Fibroblast of skin of scalp (primary cell): ENCODE results near the gene ZFHX3.

Experiments used
- DNase-seq: peaks from one replicate; pipeline ENCODE4 v3.0.0-alpha.2; 2013

Gene ZFHX3

DNA sequence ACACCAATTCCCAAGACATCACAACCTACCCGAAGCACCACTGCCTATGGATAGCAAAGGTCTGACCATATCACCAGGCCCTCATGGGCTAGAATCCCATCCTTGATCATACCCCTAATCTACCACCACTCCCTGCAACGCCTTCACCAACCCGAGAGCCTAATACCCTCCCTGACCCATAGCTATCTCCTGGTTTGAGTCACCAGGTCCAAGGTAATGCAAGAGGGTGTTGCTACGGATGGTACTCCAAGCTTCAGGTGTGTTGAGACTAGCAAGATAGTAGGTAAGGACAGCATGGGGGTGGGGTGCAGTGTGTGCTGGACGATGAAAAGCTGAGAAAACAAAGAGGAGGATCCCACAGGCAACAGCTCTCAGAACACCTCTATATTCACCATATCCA lies 258.0 kb downstream of the ZFHX3 start:
- DNase-seq: no peak

DNA sequence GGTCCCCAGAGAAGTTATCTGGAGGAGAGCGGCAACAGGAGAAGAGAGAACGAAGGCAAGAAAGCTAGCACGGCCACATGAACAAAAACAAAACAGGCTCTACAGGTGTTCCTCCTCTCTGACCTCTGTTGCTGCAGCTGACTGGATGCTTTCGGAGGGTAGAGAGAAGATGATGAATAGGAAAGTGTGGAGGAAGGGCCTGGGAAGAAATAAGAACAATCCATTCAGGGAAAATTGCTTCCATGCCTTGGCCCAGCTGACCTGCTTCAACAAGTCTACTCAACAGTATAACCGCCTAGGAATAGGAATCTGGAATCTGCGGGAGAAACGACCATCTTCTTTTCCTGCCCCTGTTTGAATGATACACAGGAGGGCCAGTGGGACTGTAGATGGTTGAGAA lies 258.5 kb downstream of the ZFHX3 start:
- no peak for DNase-seq

- no peak for DNase-seq
These were observed 259.6 kb downstream of the ZFHX3 start for GRCh38 chr16:72788269-72788809.

DNA sequence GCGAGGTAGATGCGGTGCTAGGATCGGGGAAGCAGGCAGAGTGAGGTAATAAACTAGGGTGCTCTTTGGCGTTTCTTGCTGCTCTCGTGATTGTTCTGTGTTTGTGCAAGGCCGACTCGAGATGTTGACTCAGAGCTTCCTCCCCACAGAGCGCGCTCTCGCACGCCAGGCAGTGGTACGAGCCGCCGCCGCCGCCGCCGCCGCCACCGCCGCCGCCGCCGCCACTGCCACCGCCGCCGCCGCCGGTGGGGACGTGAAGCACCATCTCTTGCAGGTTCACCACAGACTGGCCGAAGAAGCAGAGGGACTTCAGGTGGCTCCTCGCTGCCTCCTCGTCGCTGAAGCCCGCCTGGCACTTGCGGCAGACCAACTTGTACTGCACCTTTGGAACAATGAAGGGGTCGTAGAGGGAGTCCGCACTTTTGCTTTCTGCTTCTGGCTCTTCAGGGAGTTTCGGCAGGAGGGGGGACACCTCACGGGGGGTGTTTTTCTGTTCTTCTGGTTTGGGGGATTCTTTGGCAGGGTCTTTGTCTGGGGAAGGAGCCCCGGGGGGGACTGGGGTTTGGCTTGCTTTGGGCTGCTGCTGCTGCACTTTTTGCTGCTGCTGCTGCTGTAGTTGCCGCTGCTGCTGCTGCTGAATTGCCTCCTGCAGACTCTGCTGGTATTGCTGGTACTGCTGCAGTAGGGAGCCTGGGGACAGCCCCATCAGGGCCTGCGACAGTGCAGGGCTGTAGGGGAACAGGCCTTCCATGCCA lies 260.2 kb downstream of the ZFHX3 start:
- peak; percentile 92 for DNase-seq

- DNase-seq: no peak
These were observed 260.8 kb downstream of the ZFHX3 start for GRCh38 chr16:72787130-72787513.

- no peak for DNase-seq
These were observed 261.3 kb downstream of the ZFHX3 start for GRCh38 chr16:72786606-72787005.

- peak; percentile 47 for DNase-seq
These were observed 262.0 kb downstream of the ZFHX3 start for GRCh38 chr16:72785886-72786285.

GRCh38 chr16:72785171-72785570 lies 262.8 kb downstream of the ZFHX3 start:
- no peak for DNase-seq

- DNase-seq: no peak
These were observed 264.1 kb downstream of the ZFHX3 start for GRCh38 chr16:72783716-72784318.

- DNase-seq: no peak
These were observed 278.1 kb downstream of the ZFHX3 start for GRCh38 chr16:72769876-72770275.

- DNase-seq: no peak
These were observed 279.3 kb downstream of the ZFHX3 start for GRCh38 chr16:72768591-72768990.

DNA sequence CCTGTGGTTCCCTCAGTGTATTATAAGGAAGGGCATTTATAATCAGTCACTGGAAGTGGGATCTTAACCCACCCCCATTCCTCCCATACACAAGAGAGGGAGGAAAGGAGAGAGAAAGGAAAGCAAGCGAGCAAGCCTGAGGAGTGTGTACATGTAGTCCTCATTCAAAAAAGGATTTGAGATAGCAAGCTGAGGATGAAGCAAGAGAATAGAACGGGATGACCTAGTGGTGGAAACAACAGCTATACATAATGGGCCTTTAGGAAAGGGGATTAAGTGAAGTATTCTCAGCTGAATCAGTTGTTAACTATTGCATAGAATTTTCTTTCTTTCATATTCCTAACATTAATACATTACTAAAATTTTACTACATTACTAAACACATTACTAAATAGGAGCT lies 281.4 kb downstream of the ZFHX3 start:
- DNase-seq: no peak

DNA sequence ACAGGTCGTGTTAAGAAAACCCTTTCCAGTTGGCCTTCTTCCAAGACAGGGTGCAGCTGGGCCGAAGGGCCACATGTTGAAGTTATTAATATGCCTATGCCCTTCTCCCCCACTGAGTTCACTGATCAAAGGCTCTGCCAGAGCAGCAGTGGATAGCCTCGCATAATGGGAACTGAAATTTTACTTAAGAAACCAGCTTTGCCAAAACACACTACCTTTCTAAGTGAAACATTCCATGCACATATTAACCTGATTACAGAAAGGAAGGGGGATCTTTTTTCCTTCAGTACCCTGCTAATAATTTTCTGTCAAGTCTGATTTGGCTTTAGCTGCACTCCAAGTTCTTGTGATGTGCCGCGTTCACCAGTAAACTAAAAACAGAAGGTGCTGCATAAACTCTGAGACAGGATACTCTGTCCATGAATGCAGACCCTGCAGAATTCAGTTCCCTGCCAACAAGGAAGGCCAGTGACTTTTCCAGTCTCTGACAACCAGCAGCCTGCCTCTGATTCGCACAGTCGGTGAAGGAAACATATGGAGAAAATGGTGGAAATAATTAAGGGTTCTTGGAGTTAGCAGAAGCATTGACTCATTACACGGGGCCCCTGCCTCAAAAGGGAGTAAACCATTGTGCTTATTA lies 283.8 kb downstream of the ZFHX3 start:
- no peak for DNase-seq

- no peak for DNase-seq
These were observed 287.3 kb downstream of the ZFHX3 start for GRCh38 chr16:72760581-72760980.

GRCh38 chr16:72753881-72754280 lies 294.0 kb downstream of the ZFHX3 start:
- no peak for DNase-seq

- no peak for DNase-seq
These were observed 295.8 kb downstream of the ZFHX3 start for GRCh38 chr16:72752004-72752695.

DNA sequence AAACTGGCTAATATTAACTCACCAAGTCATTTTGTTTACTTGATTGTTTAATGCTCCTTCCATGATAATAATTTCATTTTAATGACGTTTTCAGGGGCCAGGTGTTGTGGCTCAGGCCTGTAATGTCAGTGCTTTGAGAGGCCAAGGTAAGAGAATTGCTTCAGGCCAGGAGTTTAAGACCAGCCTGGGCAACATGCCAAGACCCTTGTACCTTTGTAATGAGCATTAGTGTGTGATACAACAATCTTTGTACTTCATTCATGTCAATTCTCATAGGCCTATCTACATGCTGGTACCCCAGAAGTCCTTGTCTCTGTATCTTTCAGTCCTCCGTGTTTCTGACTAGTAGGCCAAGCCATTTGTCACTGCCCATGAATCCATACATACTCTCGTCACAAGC lies 296.9 kb downstream of the ZFHX3 start:
- DNase-seq: no peak

DNA sequence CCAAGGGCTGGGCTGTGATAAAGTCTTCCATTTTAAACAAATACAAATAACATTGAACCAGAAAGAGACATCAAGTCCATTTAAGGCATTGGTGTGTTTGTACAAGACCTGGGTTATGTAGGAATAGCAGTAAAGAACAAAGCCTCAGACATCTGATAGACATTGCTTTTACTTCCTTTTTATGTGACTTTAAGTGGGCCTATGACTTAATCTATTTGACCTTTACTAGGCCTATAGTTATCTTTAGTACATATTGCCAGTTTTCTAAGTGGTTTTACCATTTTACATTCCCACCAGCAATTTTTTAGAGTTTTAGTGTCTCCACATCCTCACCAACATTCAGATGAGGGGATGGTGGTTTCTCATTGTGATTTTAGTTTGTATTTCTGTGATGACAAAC lies 298.8 kb downstream of the ZFHX3 start:
- no peak for DNase-seq

GRCh38 chr16:72744076-72744793 lies 303.7 kb downstream of the ZFHX3 start:
- no peak for DNase-seq

DNA sequence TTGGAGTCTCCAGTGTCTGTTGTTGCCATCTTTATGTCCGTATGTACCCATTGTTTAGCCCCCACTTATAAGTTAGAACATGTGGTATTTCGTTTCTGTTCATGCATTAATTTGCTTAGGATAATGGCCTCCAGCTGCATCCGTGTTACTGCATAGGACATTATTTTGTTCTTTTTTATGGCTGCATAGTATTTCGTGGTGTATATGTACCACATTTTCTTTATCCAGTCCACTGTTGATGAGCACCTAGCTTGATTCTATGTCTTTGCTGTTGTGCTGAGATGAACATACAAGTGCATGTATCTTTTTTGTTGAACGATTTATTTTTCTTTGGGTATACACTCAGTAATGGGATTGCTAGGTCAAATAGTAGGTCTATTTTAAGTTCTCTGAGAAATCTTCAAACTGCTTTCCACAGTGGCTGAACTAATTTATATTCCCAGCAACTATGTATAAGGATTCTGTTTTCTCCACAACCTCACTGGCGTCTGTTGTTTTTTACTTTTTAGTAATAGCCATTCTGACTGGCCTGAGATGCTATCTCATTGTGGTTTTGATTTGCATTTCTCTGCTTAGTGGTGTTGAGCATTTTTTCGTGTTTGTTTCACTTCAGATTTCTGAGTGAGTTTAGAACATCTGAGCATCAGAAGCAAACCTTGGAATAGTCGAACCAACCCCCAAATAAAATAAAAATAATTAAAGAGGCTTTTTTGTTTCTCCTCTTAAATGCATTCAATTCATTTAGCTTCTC lies 304.7 kb downstream of the ZFHX3 start:
- DNase-seq: no peak

DNA sequence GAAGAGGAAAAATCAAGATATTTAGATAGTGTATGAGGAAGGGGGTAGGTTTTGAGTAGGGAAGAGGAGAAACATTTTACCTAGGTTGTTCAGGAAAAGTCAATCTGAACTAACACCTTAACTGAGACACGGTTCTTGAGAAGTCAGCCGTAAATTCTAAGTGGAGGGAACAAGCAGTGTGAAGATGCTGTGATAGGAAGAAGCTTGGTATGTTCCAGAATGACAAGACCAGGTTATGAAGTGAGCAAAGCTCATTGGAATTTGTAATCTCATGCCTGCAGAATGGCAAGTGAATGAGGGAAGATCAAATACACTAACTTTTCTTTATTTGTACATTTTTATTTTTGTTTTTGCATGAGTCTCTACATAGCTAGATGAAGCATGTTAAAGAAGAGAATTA lies 307.6 kb downstream of the ZFHX3 start:
- peak; percentile 23 for DNase-seq

DNA sequence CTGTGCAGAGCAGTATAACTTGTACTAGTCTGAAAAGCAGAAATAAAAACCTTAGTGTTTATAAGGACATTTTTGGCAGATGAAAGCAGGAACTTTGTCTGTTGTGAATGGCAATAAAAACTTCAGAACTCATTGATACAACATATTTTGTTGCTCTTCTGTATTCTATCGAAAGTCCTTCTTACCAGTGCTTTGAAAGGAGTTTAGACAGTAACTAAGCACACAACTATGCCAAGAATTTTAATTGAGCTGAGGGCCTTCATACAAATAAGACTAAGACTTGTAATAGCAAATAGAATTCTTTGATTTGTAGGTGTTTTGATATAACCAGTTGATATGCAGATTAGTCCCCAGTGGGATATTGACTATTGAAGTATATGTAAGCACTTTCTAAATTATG lies 308.4 kb downstream of the ZFHX3 start:
- DNase-seq: peak; percentile 61
